GM19372 (cell line): ENCODE measurements around the gene LCA5L.

Source experiments
- ATAC-seq: cut with Tn5 transposase; IDR thresholded peaks from one replicate; pipeline ENCODE4 v1.9.1; 2021; ENCODE audit warnings: mild to moderate bottlenecking, low read depth, moderate library complexity; ENCODE audit not compliant: unreplicated experiment

The LCA5L gene

GRCh38 chr21:39363607-39364555 is 81.7 kb downstream of the LCA5L start:
- no peak for ATAC-seq

GRCh38 chr21:39362733-39363132 is 82.8 kb downstream of the LCA5L start:
- ATAC-seq, result no peak

GRCh38 chr21:39359382-39359781 is 86.2 kb downstream of the LCA5L start:
- ATAC-seq, result no peak
